ENCODE results near the gene ZBTB32.

ZBTB32 gene

GRCh38 chr19:35756377-35757230 lies 52.2 kb downstream of the ZBTB32 start, which contains the start of gene HSPB6:
HSPB6 (minus strand) TSS chr19:35757029; CDS start chr19:35757008, 21 bp downstream.
- H3K27ac ChIP-seq = peak within 1 kb of the TSS; percentile 87

GRCh38 chr19:35757231-35757748 lies 52.9 kb downstream of the ZBTB32 start:
- peak overlapping the region; percentile 87 for H3K27ac ChIP-seq
- TF ChIP-seq CTCF (conservative IDR thresholded peaks at IDR 0.05) = no peak
- no peak for TF ChIP-seq ZFX (IDR thresholded peaks at IDR 0.05)

More at GRCh38 chr19:35756377-35757230, 52.2 kb downstream of the ZBTB32 start, which contains the start of gene HSPB6:
- no peak for TF ChIP-seq ZFX (IDR thresholded peaks at IDR 0.05)
- no peak for TF ChIP-seq CTCF (conservative IDR thresholded peaks at IDR 0.05)

- TF ChIP-seq ZFX (IDR thresholded peaks at IDR 0.05) = peak; percentile 35; the same call in 1 of the 2 replicates
- no peak for TF ChIP-seq CTCF (conservative IDR thresholded peaks at IDR 0.05)
- H3K27ac ChIP-seq = peak within 1 kb of the TSS; percentile 87
Observed at GRCh38 chr19:35757749-35758608, 53.6 kb downstream of the ZBTB32 start, which contains the start of gene PROSER3. PROSER3 (plus strand) TSS chr19:35758176; CDS start chr19:35758216, 40 bp downstream.

GRCh38 chr19:35759697-35760096 lies 55.3 kb downstream of the ZBTB32 start:
- no peak overlapping the region for H3K27ac ChIP-seq
- TF ChIP-seq CTCF (conservative IDR thresholded peaks at IDR 0.05) (no peak), ZFX (IDR thresholded peaks at IDR 0.05) (no peak)

- no peak overlapping the region for H3K27ac ChIP-seq
- TF ChIP-seq ZFX (IDR thresholded peaks at IDR 0.05) (no peak), CTCF (conservative IDR thresholded peaks at IDR 0.05) (no peak)
Observed at GRCh38 chr19:35760711-35761349, 56.5 kb downstream of the ZBTB32 start.

- no peak overlapping the region for H3K27ac ChIP-seq
- TF ChIP-seq CTCF (conservative IDR thresholded peaks at IDR 0.05) = no peak
- no peak for TF ChIP-seq ZFX (IDR thresholded peaks at IDR 0.05)
Observed at GRCh38 chr19:35764432-35765315, 60.3 kb downstream of the ZBTB32 start.
